Central memory CD8-positive, alpha-beta T cell (primary cell): ENCODE data around the gene SPCS1.
"Not testable (repeated sequence)": the region's sequence is repeated elsewhere in the genome, so short reads cannot be mapped to it uniquely, and the experiment has no call there.

Experiments used
- ATAC-seq: fragments of 150-1000 bp; cut with Tn5 transposase; replicated peaks from 2 replicates; pipeline ENCODE4 v1.10.0; 2022; ENCODE audit warnings: mild to moderate bottlenecking, moderate FRiP score, moderate number of reproducible peaks; ENCODE audit not compliant: poor library complexity, severe bottlenecking; ENCODE audit errors: extremely low read depth
- DNase-seq, 2 donors: peaks; one replicate each; pipeline ENCODE4 v3.0.0; 2021; ENCODE audit warnings: low spot score in 2 of 2
- H3K27ac Mint-ChIP-seq: one replicate; pipeline ENCODE4 v1.8.0; 2022; ENCODE audit warnings: low read depth, mild to moderate bottlenecking, moderate library complexity, mixed read lengths
- H3K27me3 Mint-ChIP-seq: one replicate; pipeline ENCODE4 v1.8.0; 2022; ENCODE audit warnings: mixed read lengths
- H3K36me3 Mint-ChIP-seq: one replicate; pipeline ENCODE4 v1.8.0; 2022; ENCODE audit warnings: mild to moderate bottlenecking, moderate library complexity, mixed read lengths; ENCODE audit not compliant: insufficient read depth
- H3K4me1 Mint-ChIP-seq: one replicate; pipeline ENCODE4 v1.8.0; 2022; ENCODE audit warnings: mixed read lengths
- H3K4me3 Mint-ChIP-seq: one replicate; pipeline ENCODE4 v1.8.0; 2022; ENCODE audit warnings: mild to moderate bottlenecking, moderate library complexity, mixed read lengths
- H3K9me3 Mint-ChIP-seq: one replicate; pipeline ENCODE4 v1.8.0; 2022; ENCODE audit warnings: mixed read lengths

The SPCS1 gene

DNA sequence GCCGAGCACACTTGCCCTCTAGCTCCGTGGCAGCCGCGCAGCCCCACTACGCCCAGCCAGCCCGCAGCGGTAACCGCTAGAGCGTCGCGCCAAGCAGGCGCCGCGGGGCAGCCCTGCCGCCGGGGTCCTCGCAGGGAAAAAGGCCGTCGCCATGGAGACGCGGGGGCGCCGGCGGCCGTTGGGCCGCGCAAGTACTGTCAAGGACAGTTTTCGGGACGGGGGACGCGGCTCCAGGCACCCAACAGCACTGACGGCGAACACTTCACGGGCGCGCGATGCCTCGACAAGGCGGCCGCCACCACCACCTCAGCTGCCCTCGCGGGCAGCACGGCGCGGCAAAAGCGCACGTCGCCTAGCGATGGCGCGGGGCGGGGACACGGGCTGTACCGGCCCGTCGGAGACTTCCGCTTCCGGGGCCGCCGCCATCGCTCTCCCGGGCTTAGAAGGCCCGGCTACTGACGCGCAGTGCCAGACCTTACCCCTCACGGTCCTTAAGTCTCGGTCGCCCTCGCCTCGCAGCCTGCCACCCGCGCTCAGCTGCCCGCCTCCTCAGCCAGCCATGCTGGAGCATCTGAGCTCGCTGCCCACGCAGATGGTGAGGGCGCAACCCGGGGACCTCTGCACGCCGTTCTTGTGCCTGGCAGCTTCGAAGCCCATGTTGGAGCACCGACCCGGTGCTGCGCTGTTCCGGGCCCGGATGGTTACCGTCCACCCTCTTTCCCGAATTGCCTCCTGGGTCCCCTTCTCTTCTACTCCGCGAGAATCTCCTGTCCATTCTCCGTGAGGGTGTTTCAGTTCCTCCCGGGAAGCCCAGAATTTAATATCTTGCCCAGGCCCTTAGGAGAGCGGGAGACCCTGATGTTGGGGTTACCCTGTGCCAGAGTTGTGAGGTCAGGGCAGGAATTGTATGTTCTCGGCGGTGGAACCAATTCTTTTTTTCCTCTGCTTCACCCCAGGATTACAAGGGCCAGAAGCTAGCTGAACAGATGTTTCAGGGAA, at the start of gene SPCS1, which contains the start of gene GLT8D1:
Gene SPCS1 (plus strand): TSS at position 419 of the 999 bp plus-strand sequence. CDS start 141 bp downstream, at position 560.
Gene GLT8D1 (minus strand): TSS at position 104 of the 999 bp plus-strand sequence. CDS start 5,331 bp downstream, outside the sequence.
- H3K4me1 Mint-ChIP-seq = peaks cover 24% of the 10 kb centered on the region
- H3K4me3 Mint-ChIP-seq = peak within 1 kb of the TSS; percentile 93
- peak; percentile 94 for ATAC-seq
- peaks cover 31% of the 10 kb centered on the region for H3K36me3 Mint-ChIP-seq
- H3K27ac Mint-ChIP-seq = peak within 1 kb of the TSS; percentile 97
- H3K9me3 Mint-ChIP-seq = no peaks in the 10 kb centered on the region
- DNase-seq = peak; percentile 81 to 82
- no peaks in the 10 kb centered on the region for H3K27me3 Mint-ChIP-seq

DNA sequence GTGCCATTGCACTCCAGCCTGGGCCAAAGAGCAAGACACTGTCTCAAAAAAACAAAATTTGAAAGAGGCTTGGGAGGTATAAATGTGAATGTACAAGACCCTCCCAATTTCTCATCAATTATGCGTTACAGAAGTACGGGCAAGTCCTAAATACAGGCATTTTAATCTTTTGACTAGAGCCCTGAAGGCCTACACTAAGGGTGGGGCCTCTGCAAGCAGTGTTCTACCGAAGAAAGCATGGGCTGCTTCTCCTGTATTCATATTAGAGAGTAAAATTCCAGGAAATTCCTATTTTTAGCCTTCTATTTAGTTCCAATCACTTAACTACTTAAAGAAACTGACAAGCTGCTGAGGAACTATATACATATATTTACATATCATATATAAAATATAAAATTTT, 45.9 kb upstream of the SPCS1 start:
- Mint-ChIP-seq H3K4me3 (no peak overlapping the region), H3K27ac (no peak overlapping the region), H3K27me3 (no peaks in the 10 kb centered on the region), H3K9me3 (no peaks in the 10 kb centered on the region), H3K36me3 (peaks cover 74% of the 10 kb centered on the region), H3K4me1 (no peaks in the 10 kb centered on the region)
- ATAC-seq (no peak), DNase-seq (no peak)

DNA sequence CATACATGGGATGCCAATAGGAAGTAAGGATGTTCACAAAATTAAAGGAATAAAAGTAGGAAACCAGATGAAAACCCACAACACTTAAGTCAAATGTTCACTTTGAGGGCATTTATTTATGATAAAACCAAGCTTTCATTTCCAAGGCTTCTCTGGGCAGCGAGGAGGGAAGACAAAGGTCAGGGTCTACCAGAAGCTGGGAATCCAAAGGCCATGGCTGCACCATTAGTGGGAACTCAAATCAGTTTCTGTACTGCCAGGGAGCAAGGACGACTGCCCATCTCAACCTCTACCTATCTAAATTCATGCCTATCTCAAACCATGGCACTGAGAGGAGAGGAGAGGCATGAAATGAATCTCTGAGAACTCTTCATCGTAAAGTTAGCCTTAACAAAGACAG, 42.8 kb upstream of the SPCS1 start:
- H3K27ac Mint-ChIP-seq = no peak overlapping the region
- H3K27me3 Mint-ChIP-seq = no peaks in the 10 kb centered on the region
- H3K9me3 Mint-ChIP-seq = no peaks in the 10 kb centered on the region
- ATAC-seq (no peak), DNase-seq (no peak)
- peaks cover 78% of the 10 kb centered on the region for H3K36me3 Mint-ChIP-seq
- no peak overlapping the region for H3K4me3 Mint-ChIP-seq
- no peaks in the 10 kb centered on the region for H3K4me1 Mint-ChIP-seq

DNA sequence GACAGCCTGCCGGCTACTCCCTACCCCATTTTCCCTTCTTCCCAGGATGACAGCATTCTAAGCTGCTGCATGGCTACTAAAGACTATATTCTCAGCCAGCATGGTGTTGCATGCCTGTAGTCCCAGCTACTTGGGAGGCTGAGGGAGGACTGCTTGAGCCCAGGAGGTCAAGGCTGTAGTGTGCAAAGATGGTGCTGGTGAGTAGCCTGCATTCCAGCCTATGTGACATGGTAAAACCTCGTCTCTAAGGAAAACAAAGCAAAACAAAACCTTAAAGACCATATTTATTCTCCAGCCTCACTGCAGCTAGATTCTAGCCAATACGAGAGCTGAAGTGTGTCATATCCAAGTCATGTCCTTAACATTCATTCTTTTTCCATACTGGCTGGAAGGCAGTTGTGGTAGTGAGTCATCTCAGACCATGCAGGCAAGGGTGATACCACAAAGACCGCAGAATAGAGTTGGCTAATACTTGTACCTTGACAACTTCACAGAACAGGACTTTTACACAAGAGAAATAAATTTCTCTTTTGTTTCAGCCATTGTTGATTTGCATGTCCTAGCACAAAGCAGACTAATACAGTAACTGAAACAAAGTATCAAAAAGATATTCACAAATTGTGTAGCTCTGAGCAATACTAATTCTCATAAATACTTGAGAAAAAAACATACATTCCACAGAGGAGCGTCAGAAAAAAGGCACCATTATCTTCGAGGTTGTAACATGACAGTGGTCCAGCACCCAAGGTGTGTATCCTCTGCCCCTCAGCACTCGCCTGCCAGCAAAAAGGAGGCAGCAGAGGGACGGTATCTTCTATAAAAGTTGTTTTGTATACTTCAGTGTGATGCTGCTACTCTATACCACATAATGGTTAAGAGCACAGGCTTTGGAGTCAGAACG, 35.0 kb upstream of the SPCS1 start:
- H3K4me3 Mint-ChIP-seq = peak overlapping the region; percentile 10
- peak; percentile 62 for ATAC-seq
- peak overlapping the region; percentile 79 for H3K27ac Mint-ChIP-seq
- DNase-seq = no peak
- peaks cover 42% of the 10 kb centered on the region for H3K36me3 Mint-ChIP-seq
- no peaks in the 10 kb centered on the region for H3K27me3 Mint-ChIP-seq
- H3K9me3 Mint-ChIP-seq = no peaks in the 10 kb centered on the region
- H3K4me1 Mint-ChIP-seq = peaks cover 37% of the 10 kb centered on the region

DNA sequence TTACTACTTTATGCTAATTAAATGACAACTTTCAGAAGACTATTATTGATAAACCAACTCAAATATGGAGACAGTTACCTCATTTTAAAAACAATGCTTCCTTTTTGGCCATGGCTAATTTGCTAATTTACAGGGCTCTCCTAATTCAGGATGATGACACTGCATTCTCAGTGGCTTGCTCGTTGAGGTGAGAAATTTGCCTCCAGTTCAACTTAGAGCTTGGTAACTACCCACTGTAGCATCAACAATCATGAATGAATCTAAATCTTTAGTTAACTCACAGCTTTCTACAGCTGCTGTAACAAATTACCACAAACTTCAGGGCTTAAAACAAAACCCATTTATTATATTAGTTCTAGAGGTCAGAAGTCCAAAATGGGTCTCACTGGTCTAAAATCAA, 34.2 kb upstream of the SPCS1 start:
- no peak for DNase-seq
- Mint-ChIP-seq H3K36me3 (peaks cover 42% of the 10 kb centered on the region), H3K27me3 (no peaks in the 10 kb centered on the region), H3K9me3 (no peaks in the 10 kb centered on the region), H3K27ac (peak overlapping the region; percentile 79), H3K4me3 (peak overlapping the region; percentile 10), H3K4me1 (peaks cover 42% of the 10 kb centered on the region)
- no peak for ATAC-seq

DNA sequence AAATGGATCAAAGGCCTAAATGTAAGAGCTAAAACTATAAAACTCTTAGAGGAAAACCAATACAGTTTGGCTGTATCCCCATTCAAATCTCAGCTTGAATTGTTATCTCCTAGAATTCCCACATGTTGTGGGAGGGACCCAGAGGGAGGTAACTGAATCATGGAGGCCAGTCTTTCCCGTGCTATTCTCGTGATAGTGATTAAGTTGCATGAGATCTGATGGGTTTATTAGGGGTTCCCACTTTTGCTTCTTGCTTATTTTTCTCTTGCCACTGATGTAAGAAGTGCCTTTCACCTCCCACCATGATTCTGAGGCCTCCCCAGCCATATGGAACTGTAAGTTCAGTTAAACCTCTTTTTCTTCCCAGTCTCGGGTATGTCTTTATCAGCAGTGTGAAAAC, 29.7 kb upstream of the SPCS1 start:
- not testable (repeated sequence) for H3K27ac Mint-ChIP-seq, H3K27me3 Mint-ChIP-seq, DNase-seq, H3K9me3 Mint-ChIP-seq, H3K4me3 Mint-ChIP-seq, ATAC-seq
- H3K36me3 Mint-ChIP-seq = peaks cover 56% of the 10 kb centered on the region
- peaks cover 50% of the 10 kb centered on the region for H3K4me1 Mint-ChIP-seq

DNA sequence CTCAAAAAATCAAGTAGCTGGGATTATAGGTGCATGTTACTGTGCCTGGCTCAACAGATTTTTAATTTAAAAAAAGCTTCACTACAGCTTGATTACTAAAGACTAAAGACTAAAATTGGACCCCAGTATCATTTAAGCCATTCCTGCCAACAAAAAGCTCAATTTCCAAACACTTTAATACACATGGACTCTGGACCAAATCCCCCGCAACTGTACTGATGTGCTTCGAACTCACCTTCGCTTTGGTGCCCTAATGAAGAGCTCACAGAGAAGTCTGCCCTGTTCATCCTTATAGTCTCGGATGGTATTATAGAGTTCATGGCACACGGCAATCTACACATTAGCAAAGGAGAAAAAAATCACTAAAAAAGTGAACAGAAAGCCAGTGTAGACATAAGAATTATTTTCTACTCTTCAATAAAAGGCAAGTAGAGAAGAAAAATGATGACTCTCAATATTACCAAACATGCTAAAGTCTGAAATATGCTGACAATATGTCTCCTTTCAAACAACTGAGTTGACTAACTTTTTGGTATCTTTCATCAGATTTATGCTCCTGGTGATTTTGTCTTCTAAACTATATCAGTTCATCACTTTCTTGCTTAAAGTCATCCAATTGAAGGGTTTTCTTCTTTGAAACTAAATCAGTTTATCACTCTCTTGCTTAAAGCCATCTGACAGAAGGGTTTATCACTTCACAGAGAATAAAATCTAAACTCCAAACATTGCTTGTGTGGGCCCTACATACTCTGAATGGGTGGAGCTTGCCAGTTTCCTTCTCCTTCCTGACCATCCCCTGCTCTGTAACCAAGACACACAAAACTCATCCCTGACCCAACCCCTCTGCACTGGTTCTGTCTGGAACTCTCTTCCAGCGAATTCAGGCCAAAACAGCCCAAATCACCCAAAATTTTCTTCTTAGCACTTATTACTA, 27.4 kb upstream of the SPCS1 start:
- Mint-ChIP-seq H3K9me3 (no peaks in the 10 kb centered on the region), H3K27me3 (no peaks in the 10 kb centered on the region), H3K36me3 (peaks cover 55% of the 10 kb centered on the region), H3K4me3 (no peak overlapping the region), H3K4me1 (peaks cover 49% of the 10 kb centered on the region), H3K27ac (peak overlapping the region; percentile 60)
- DNase-seq = no peak
- no peak for ATAC-seq

DNA sequence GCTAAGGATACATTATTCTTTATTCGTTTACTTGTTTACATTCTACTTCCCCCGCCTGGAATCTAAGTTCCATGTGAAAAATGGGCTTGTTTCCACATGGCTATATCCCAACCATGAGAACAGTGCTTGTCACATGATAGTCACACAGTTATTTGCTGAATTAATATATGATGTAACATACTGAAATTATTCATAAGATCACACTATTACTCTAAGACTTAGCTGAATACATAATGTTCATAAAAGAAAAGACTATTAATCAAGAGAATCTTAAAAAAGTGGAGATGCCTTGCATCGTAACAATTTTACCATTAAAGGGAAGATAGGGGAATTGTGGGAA, 26.7 kb upstream of the SPCS1 start:
- Mint-ChIP-seq H3K27me3 (no peaks in the 10 kb centered on the region), H3K36me3 (peaks cover 55% of the 10 kb centered on the region), H3K4me3 (no peak overlapping the region), H3K27ac (peak overlapping the region; percentile 60), H3K9me3 (no peaks in the 10 kb centered on the region), H3K4me1 (peaks cover 49% of the 10 kb centered on the region)
- no peak for ATAC-seq
- no peak for DNase-seq

DNA sequence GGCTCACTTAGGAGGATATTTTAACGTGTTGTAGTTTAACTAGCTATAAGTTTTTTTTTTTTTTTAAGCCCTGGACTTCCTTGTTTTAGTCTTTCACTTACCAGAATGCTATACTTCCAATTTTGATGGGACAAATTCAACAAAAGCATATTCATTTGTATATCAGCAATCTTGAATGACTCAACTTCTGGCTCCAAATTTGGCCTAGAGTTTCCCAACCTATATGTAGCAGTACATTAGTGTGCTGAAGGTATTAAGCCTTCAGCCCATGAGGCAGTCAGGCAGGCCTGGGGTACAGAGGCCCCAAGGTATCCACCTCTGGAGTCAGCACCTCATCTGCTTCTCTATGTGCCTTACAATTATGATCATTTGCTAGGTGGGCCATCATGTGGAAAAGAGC, 26.1 kb upstream of the SPCS1 start:
- Mint-ChIP-seq H3K4me3 (no peak overlapping the region), H3K9me3 (no peaks in the 10 kb centered on the region), H3K27ac (no peak overlapping the region), H3K27me3 (no peaks in the 10 kb centered on the region), H3K4me1 (peaks cover 53% of the 10 kb centered on the region), H3K36me3 (peaks cover 53% of the 10 kb centered on the region)
- ATAC-seq = no peak
- DNase-seq = no peak

DNA sequence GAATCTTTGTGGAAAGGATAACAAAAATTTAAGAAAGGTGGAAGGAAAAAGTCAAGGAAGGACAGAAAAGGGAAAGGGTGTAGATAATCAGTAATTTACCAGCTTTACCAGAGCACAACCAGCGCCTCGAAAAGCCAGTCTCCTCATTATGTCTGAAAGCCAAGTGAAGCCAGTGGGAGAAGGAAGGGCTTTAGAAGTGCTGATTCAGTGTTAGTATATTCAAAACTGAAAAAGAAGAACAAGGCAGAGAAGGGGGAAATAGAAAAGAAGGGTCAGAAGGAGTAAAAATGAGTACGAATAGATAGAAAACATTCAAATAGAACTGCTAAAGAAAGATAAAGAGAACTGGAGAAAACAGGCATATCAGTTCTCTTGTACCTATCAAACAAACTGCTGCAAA, 24.3 kb upstream of the SPCS1 start:
- DNase-seq (no peak), ATAC-seq (no peak)
- peaks cover 54% of the 10 kb centered on the region for H3K4me1 Mint-ChIP-seq
- no peaks in the 10 kb centered on the region for H3K9me3 Mint-ChIP-seq
- peak overlapping the region; percentile 8 for H3K27ac Mint-ChIP-seq
- H3K27me3 Mint-ChIP-seq = no peaks in the 10 kb centered on the region
- no peak overlapping the region for H3K4me3 Mint-ChIP-seq
- peaks cover 44% of the 10 kb centered on the region for H3K36me3 Mint-ChIP-seq

DNA sequence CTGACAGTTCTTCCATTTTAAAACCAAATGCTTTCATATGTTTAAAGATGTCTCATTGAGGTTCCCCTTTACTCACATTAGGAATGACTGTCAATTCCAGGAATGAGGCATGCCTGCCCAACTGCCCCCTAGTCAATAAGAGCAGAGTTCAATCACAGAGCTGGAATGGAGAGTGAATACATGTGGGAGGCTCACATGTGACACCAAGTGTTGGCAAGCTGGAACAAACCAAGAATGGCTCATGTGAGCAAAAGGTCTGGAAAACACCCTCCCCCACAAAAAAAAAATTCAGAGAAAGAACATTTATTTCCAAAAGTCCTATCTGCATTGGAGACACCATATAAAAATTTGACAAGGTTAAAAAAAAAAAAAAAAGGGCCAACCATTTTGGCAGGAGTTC, 23.9 kb upstream of the SPCS1 start:
- peaks cover 42% of the 10 kb centered on the region for H3K36me3 Mint-ChIP-seq
- no peaks in the 10 kb centered on the region for H3K9me3 Mint-ChIP-seq
- H3K27me3 Mint-ChIP-seq = no peaks in the 10 kb centered on the region
- ATAC-seq (no peak), DNase-seq (no peak)
- H3K4me3 Mint-ChIP-seq = no peak overlapping the region
- H3K27ac Mint-ChIP-seq = peak overlapping the region; percentile 8
- peaks cover 51% of the 10 kb centered on the region for H3K4me1 Mint-ChIP-seq

DNA sequence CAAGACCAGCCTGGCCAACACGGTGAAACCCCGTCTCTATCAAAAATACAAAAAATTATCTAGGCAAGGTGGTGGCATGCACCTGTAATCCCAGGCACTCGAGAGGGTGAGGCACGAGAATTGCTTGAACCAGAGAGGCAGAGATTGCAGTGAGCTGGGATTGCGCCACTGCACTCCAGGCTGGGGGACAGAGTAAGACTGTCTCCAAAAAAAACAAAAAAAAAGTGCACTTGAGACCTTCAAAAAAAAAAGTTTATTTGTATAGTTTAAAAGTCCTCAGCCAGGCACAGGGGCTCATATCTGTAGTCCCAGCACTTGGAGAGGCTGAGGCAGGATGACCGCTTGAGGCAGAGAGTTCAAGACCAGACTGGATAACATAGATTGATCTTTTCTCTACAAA, 22.3 kb upstream of the SPCS1 start:
- H3K36me3 Mint-ChIP-seq = peaks cover 38% of the 10 kb centered on the region
- H3K4me1 Mint-ChIP-seq = peaks cover 51% of the 10 kb centered on the region
- H3K27ac Mint-ChIP-seq = no peak overlapping the region
- no peak for DNase-seq
- ATAC-seq = no peak
- no peaks in the 10 kb centered on the region for H3K27me3 Mint-ChIP-seq
- no peak overlapping the region for H3K4me3 Mint-ChIP-seq
- no peaks in the 10 kb centered on the region for H3K9me3 Mint-ChIP-seq
